Fibroblast of villous mesenchyme (primary cell): Measurements from ENCODE around the gene INTS3. TPM values are rescaled to one million over a fixed set of nuclear protein-coding genes. Genes with fewer than 3 reads are reported as not detected.

Experiments
- DNase-seq: peaks from one replicate; pipeline ENCODE4 v3.0.0-alpha.2; 2010; ENCODE audit warnings: low read depth
- H3K4me3 ChIP-seq: 2 replicates; pipeline ENCODE4 v1.5.1; 2011; ENCODE audit warnings: low read depth, mild to moderate bottlenecking, low read length
- CTCF ChIP-seq: IDR thresholded peaks from 2 replicates; pipeline ENCODE4 v1.5.1; 2012; ENCODE audit warnings: low read depth, mild to moderate bottlenecking, low read length; ENCODE audit not compliant: insufficient read depth
- small RNA-seq: library from RNA; depleted of rRNA; stranded (forward); fragments of <200 nt; gene quantifications from one replicate; pipeline ENCODE3, GENCODE V24; 2012
- total RNA-seq: library from RNA; depleted of rRNA; stranded (reverse); fragments of >200 nt; gene quantifications from 2 replicates; pipeline ENCODE4 v1.2.3, GENCODE V29; 2012

The INTS3 gene
- total RNA-seq, 1 donor = 51.4 TPM

DNA sequence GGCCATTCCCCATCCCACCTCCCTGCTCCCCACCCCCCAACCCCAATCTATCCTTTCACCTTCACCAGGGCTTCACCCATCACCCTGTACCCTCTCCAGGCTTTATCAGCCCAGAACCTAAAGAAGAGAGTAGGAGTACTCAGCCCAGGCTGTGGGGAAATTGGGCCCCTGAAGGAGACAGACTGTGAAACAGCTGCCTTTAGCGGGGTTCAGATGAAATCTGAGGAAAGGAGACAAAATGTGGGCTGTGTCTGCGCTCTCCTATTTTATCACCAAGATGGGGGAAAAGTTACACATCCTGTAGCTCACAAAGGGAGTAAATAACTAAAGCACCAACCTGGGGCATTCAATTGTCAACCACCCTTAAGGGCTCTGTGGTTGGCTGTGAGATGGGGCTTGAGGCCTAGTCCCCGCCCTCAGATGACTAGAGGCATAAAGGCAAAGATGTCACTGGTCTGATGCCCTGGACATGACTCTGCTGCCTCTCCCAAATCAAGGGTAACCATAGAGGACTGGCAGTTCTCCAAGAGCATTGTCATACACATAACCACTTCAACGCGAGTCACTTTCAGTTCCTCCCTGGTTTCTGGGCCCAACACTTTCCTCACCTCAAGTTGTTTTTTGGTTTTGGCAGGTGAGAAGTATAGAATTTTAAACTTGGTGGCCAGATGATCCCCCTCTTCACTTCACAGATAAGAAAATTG, 77.3 kb downstream of the INTS3 start:
- H3K4me3 ChIP-seq = no peak overlapping the region
- peak; percentile 68 for DNase-seq
- TF ChIP-seq CTCF = no peak

- no peak overlapping the region for H3K4me3 ChIP-seq
- no peak for DNase-seq
- TF ChIP-seq CTCF = no peak
Observed at GRCh38 chr1:153805886-153806719, 78.3 kb downstream of the INTS3 start.

DNA sequence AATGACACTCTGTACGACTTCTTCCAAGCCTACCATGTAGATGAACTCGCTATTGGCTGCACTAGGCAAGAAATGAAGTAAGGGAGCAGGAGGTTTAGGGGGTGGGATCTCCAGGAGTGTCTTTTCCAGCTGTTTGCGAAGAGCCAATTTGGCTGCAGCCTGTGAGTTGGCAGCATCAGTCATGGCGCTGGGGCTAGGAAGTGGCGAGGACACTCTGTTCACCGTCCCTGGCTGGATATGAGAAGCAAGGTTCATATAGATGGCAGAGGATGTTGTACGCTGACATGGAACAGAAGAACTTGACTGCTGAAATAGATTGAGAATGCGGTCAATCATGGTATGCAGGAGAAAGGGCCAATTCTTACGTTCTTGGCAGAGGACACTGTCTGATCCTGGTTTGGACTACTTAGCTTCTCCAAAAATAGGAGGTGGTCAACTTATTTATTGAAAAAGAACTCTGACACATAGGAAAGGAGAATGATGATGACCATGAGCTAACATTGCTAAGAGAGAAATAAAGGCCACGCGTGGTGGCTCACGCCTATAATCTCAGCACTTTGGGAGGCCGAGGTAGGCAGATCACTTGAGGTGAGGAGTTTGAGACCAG, 88.5 kb downstream of the INTS3 start:
- no peak for DNase-seq
- no peak overlapping the region for H3K4me3 ChIP-seq

GRCh38 chr1:153818876-153819275, 91.0 kb downstream of the INTS3 start:
- H3K4me3 ChIP-seq = no peak overlapping the region
- no peak for TF ChIP-seq CTCF
- DNase-seq = no peak

More for the DNA sequence above, 88.5 kb downstream of the INTS3 start:
- TF ChIP-seq CTCF = no peak

Small RNAs within 50 kb of the gene (small RNA-seq; reads per million reads assigned to genes)
- gene MIR8083 = not detected
- not detected for gene RF00019
- gene RN7SL372P = not detected

Other genes with a start within 250 kb of the INTS3 start
- 1,018 and 1,040 TPM in 2 replicates for gene S100A6, start 192.1 kb upstream of the INTS3 start, total RNA-seq
- 0.32 TPM in 1 of 2 replicates, not detected in the other for gene S100A5, start 187.1 kb upstream of the INTS3 start, total RNA-seq
- 165 and 507 TPM in 2 replicates for gene S100A4, start 182.2 kb upstream of the INTS3 start, total RNA-seq
- gene S100A3, start 178.8 kb upstream of the INTS3 start, total RNA-seq = 18.0 and 20.3 TPM in 2 replicates
- gene S100A2, start 162.2 kb upstream of the INTS3 start, total RNA-seq = 0.97 and 2.2 TPM in 2 replicates
- 159 and 206 TPM in 2 replicates for gene S100A16, start 114.9 kb upstream of the INTS3 start, total RNA-seq
- gene S100A14, start 111.7 kb upstream of the INTS3 start, total RNA-seq = not detected in 2 replicates
- gene S100A13, start 100.5 kb upstream of the INTS3 start, total RNA-seq = 160 and 178 TPM in 2 replicates
- gene S100A1, start 99.6 kb upstream of the INTS3 start, total RNA-seq = not detected in 2 replicates
- gene CHTOP, start 94.0 kb upstream of the INTS3 start, total RNA-seq = 41.9 and 47.9 TPM in 2 replicates
- gene SNAPIN, start 69.3 kb upstream of the INTS3 start, total RNA-seq = 55.7 and 66.1 TPM in 2 replicates
- 149 and 213 TPM in 2 replicates for gene ILF2, start 57.1 kb upstream of the INTS3 start, total RNA-seq
- 1.6 and 3.9 TPM in 2 replicates for gene NPR1, start 49.4 kb upstream of the INTS3 start, total RNA-seq
- 6.9 and 14.8 TPM in 2 replicates for gene SLC27A3, start 47.4 kb downstream of the INTS3 start, total RNA-seq
- 6.8 and 8.6 TPM in 2 replicates for gene GATAD2B, start 194.9 kb downstream of the INTS3 start, total RNA-seq
- 27.6 and 29.0 TPM in 2 replicates for gene DENND4B, start 218.7 kb downstream of the INTS3 start, total RNA-seq
- 4.5 and 6.0 TPM in 2 replicates for gene CRTC2, start 230.6 kb downstream of the INTS3 start, total RNA-seq
- 127 and 153 TPM in 2 replicates for gene SLC39A1, start 235.5 kb downstream of the INTS3 start, total RNA-seq
- gene CREB3L4, start 239.9 kb downstream of the INTS3 start, total RNA-seq = 3.9 TPM in 2 replicates
- gene JTB, start 249.6 kb downstream of the INTS3 start, total RNA-seq = 128 and 135 TPM in 2 replicates